ENCODE results near the gene PDZD4.

PDZD4 gene

GRCh38 chrX:153781428-153782047 lies 48.8 kb downstream of the PDZD4 start:
- no peak for DNase-seq

DNA sequence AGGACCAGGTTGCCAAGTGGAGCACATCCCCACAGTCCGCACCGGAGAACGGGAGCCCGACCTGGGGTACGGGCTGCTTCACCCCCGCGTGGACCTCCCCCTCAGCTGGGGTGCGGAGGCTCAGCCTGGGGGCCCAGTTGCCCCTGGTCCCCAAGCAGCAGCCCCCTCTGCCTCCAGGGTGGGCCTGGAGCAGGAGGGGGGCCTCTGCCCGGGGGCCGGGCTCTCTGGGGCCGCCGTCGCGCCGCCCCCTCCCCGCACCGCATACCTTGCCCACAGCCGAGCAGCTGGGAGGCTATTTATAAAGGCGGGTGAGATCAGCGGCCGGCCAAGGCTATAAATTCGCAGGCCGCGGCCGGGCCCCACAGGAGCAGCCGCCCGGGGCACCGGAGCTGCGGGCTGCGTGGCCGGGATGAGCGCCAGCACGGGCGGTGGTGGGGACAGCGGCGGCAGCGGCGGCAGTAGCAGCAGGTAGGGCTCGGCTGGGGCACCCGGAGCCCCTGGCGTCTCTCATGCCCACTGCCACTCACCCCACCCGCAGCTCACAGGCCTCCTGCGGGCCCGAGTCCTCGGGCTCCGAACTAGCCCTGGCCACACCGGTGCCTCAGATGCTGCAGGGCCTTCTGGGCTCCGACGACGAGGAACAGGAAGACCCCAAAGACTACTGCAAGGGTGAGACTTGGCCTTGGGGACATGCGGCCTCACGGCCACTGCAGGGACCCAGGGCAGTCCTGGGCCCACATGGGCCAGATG lies 49.5 kb downstream of the PDZD4 start, which contains the start of gene SRPK3:
Gene SRPK3, plus strand, starts transcription at position 364 of the 750 bp plus-strand sequence. Its CDS starts 46 bp downstream, at position 410.
- DNase-seq, result no peak

DNA sequence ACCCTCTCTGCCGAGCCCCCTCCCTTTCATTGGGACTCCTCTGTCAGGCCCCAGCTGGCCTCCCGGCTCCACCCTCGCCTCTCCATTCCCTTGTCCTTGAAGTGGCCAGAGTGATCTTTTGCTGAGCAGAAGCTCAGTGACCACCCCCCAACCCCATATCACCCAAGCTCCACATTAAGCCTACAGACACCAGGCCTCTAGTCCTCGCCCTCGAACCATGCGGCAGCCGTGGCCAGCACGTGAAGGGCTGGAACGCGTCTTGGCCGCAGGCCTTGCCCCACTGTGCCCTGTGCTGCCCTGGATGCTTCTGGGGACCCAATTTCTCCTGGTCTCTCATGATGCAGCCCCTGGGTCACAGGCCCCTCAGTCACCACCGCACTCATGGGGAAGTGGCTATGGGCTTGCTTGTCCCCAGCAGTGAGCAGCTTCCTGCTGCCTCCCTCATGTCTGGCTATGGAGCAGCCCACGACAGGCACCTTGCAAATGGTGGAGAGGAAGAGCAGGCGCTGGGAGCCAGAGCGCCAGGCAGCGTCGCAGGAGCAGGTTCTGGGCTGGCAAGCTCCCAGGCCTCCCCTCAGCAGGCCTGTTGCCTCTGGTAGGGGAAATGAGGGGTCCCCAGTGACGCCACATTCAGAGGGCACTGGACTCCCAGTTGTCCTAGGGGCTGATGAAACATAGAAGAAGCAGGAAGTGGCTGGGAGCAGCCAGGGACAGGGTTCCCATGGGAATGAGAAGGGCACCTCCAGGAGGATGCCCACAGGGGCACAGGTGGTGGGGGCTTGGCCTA lies 50.3 kb downstream of the PDZD4 start:
- no peak for DNase-seq

- DNase-seq, result no peak
Measured at GRCh38 chrX:153778684-153779101, 51.7 kb downstream of the PDZD4 start.

GRCh38 chrX:153778181-153778580 lies 52.2 kb downstream of the PDZD4 start:
- DNase-seq, result no peak

DNA sequence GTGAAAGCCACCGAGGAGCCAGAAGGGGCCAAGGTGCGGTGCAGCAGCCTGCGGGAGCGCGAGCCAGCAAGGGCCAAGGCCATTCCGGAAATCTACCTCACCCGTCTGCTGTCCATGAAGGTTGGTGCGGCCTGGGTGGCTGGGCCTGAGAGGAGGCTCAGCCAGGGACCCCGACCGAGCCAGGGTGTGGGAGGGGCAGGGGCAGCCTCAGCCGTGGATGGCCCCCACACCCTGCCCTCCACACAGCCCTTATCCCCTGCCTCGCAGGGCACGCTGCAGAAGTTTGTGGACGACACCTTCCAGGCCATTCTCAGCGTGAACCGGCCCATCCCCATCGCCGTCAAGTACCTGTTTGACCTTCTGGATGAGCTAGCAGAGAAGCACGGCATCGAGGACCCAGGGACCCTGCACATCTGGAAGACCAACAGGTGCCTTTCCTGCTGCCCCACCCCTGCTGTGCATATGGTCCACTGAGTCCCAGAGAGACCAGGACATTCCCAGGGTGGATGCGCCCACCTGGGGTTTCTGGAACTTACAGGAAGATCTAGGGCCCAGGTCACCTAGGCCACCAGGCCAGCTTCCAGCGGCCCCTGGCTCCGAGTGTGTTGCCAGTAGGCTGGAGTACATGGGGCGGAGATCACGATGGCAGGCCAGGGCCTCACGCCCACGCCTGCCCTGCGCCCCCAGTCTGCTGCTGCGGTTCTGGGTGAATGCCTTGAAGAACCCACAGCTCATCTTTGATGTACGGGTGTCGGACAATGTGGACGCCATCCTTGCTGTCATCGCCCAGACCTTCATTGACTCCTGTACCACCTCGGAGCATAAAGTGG lies 52.9 kb downstream of the PDZD4 start:
- no peak for DNase-seq

GRCh38 chrX:153776611-153777045 lies 53.7 kb downstream of the PDZD4 start:
- DNase-seq, result no peak

- DNase-seq, result no peak
Measured at GRCh38 chrX:153776120-153776599, 54.2 kb downstream of the PDZD4 start.

GRCh38 chrX:153775293-153776119 lies 54.8 kb downstream of the PDZD4 start:
- no peak for DNase-seq

- DNase-seq, result no peak
Measured at GRCh38 chrX:153774576-153775292, 55.6 kb downstream of the PDZD4 start.

DNA sequence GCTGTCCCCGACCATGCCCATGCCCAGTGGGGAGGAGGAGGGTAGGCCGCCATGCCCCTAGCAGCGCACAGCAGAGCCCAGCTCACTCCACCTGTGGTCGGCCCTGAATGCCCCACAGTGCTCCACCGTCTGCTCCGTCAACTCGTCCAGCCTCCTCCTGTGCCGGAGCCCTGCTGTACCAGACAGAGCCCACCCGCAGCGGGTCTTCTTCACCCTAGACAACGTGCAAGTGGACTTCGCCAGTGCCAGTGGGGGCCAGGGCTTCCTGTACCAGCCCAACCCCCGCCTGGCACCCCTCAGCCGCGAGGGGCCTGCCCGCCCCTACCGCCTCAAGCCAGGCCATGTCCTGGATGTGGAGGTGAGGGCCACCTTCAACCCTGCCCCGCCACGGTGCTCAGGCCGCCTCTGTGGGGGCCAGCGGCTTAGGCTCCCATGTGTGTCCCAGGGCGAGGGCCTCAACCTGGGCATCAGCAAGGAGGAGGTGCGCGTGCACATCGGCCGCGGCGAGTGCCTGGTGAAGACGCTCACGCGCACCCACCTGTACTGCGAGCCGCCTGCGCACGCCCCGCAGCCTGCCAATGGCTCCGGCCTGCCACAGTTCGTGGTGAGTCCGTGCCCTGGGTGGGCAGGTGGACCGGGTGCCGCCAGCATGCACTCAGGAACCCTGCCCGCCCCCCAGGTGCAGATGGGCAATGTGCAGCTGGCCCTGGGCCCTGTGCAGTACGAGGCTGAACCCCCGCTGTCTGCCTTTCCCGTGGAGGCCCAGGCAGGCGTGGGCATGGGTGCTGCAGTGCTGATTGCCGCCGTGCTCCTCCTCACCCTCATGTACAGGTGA lies 56.4 kb downstream of the PDZD4 start:
- DNase-seq, result no peak

GRCh38 chrX:153773218-153773611 lies 57.1 kb downstream of the PDZD4 start:
- DNase-seq, result no peak

DNA sequence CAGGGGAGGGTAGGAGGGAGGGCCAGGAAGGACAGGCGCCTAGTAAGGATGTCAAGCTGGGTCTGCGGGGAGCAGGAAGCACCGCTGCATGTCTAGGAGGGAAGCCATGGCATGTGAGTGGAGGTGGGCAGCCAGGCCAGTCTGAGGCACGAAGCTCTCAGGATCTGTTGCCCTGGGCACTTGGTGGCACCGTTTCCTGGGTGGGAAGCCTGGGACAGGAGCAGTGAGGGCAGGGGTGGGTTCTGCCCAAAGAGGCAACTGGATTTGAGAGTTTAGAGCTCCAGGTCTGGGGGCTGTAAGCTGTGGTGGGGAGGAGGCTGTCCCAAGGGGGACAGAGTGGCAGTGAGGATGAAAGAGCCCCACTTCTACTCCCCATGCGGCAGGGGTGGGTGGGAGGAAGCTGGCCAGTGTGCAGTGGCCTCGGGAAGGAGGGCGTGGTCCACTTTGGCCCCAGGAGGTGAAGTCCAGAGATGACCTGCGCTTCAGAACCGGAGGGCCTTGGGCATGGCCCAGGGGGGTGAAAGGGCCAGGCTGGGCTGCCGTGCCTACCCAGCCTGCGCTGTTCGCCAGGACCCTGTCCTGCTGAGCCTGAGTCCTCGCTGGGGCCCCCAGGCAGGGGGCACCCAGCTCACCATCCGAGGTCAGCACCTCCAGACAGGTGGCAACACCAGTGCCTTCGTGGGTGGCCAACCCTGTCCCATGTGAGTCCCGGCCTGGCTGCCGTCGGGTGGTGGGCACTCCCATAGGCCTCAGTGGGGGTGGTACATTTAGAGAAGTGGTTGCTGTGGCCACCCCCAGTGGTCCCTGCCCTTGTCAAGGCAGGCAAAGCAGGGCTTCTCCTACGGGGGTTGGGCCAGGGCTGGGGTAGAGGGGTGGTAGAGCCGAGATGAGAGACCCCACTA lies 57.8 kb downstream of the PDZD4 start:
- DNase-seq, result no peak

DNA sequence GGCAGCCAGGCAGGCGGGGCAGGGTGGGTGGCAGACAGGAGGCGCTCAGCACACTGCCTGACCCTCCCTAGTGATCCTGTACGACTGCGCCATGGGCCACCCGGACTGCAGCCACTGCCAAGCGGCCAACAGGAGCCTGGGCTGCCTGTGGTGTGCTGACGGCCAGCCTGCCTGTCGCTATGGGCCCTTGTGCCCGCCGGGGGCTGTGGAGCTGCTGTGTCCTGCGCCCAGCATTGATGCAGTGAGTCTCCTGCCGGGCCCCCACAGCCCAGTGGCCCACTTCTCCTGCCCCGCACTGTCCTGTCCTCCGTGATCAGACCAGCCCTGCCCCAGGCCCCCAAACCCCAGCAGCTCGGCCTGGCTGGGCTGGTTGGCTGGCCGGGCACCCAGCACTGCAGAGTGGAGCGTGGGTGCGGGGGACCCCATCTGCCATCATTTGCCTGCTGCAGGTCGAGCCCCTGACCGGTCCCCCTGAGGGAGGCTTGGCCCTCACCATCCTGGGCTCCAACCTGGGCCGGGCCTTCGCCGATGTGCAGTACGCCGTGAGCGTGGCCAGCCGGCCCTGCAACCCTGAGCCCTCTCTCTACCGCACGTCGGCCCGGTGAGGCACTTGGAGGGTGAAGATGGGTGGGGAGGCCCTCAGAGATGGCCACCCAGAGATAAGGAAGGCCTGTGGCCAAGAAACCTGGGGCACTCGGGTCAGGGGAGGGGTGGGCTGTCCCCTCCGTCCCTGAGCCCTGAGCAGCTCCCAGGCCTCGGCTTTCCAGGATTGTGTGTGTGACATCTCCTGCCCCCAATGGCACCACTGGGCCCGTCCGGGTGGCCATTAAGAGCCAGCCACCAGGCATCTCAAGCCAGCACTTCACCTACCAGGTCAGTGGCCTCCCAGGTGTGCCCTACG lies 58.7 kb downstream of the PDZD4 start:
- no peak for DNase-seq

GRCh38 chrX:153770601-153771414 lies 59.5 kb downstream of the PDZD4 start:
- no peak for DNase-seq

DNA sequence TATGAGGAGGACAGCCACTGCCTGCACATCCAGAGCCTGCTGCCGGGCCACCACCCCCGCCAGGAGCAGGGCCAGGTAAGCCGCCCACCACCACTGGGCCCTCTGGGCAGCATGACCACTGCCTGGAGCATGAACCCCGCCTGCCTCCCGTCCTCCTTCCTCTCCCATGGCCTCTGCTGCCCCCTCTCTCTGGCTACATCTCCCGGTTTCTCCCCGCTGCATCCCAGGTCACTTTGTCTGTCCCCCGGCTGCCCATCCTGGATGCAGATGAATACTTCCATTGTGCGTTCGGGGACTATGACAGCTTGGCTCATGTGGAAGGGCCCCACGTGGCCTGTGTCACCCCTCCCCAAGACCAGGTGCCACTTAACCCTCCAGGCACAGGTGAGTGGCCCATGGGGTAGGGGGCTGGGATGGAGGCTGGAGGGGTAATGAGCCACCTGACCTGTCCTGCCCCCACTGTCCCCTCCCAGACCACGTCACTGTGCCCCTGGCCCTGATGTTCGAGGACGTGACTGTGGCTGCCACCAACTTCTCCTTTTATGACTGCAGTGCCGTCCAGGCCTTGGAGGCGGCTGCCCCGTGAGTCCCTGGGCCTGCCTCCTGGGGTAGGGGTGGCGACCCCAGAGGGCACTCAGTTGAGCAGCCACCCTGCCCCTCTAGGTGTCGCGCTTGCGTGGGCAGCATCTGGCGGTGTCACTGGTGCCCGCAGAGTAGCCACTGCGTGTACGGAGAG lies 60.3 kb downstream of the PDZD4 start:
- no peak for DNase-seq

Data from CD4-positive, alpha-beta T cell treated with Interleukin-4 for 1 hour (primary cell).